Rectal smooth muscle tissue (tissue), 1 donor: ENCODE results near the gene RNF151.
"Not testable (repeated sequence)": the region's sequence is repeated elsewhere in the genome, so short reads cannot be mapped to it uniquely, and the experiment has no call there.

Source experiments
- H3K27ac ChIP-seq: one replicate; pipeline ENCODE4 v1.7.0; 2013; ENCODE audit warnings: low read depth, low read length, inconsistent platforms
- H3K27me3 ChIP-seq: one replicate; pipeline ENCODE4 v1.7.0; 2013; ENCODE audit warnings: low read length; ENCODE audit not compliant: control insufficient read depth, insufficient read depth
- H3K36me3 ChIP-seq: one replicate; pipeline ENCODE4 v1.7.0; 2013; ENCODE audit warnings: low read length; ENCODE audit not compliant: control insufficient read depth, insufficient read depth
- H3K4me1 ChIP-seq: one replicate; pipeline ENCODE4 v1.7.0; 2013; ENCODE audit warnings: low read length; ENCODE audit not compliant: control insufficient read depth, insufficient read depth
- H3K4me3 ChIP-seq: one replicate; pipeline ENCODE4 v1.7.0; 2013; ENCODE audit warnings: low read length
- H3K9ac ChIP-seq: one replicate; pipeline ENCODE4 v1.7.0; 2013; ENCODE audit warnings: low read length

The RNF151 gene

GRCh38 chr16:1929105-1929504 is 37.6 kb upstream of the RNF151 start:
- no peaks in the 10 kb centered on the region for H3K27me3 ChIP-seq
- H3K9ac ChIP-seq = no peak overlapping the region
- H3K27ac ChIP-seq = peak overlapping the region; percentile 89
- peak overlapping the region; percentile 60 for H3K4me3 ChIP-seq
- no peaks in the 10 kb centered on the region for H3K4me1 ChIP-seq
- H3K36me3 ChIP-seq = no peaks in the 10 kb centered on the region

- H3K27ac ChIP-seq = peak overlapping the region; percentile 89
- no peaks in the 10 kb centered on the region for H3K27me3 ChIP-seq
- H3K9ac ChIP-seq = no peak overlapping the region
- H3K36me3 ChIP-seq = no peaks in the 10 kb centered on the region
- peak overlapping the region; percentile 60 for H3K4me3 ChIP-seq
- H3K4me1 ChIP-seq = no peaks in the 10 kb centered on the region
Observed at GRCh38 chr16:1929578-1930337, 36.9 kb upstream of the RNF151 start.

DNA sequence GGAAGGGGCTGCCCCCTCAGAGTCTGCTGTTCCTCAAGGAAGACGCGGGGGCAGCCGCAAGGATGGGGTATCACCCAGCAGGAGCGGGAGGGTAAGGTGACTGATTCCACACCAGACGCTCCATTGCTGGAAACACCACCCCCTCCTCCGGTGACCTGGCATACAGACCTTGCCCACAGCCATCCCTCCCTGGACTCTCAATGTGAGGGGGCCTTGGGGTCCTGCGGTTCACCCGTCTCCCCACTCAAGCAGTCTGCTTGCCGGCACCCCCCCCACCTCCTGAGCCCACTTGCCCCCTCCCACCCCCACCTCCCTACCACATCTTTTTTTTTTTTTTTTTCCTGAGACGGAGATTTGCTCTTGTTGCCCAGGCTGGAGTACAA is 36.3 kb upstream of the RNF151 start:
- no peaks in the 10 kb centered on the region for H3K27me3 ChIP-seq
- H3K36me3 ChIP-seq = no peaks in the 10 kb centered on the region
- no peak overlapping the region for H3K9ac ChIP-seq
- H3K27ac ChIP-seq = no peak overlapping the region
- H3K4me3 ChIP-seq = no peak overlapping the region
- H3K4me1 ChIP-seq = no peaks in the 10 kb centered on the region

DNA sequence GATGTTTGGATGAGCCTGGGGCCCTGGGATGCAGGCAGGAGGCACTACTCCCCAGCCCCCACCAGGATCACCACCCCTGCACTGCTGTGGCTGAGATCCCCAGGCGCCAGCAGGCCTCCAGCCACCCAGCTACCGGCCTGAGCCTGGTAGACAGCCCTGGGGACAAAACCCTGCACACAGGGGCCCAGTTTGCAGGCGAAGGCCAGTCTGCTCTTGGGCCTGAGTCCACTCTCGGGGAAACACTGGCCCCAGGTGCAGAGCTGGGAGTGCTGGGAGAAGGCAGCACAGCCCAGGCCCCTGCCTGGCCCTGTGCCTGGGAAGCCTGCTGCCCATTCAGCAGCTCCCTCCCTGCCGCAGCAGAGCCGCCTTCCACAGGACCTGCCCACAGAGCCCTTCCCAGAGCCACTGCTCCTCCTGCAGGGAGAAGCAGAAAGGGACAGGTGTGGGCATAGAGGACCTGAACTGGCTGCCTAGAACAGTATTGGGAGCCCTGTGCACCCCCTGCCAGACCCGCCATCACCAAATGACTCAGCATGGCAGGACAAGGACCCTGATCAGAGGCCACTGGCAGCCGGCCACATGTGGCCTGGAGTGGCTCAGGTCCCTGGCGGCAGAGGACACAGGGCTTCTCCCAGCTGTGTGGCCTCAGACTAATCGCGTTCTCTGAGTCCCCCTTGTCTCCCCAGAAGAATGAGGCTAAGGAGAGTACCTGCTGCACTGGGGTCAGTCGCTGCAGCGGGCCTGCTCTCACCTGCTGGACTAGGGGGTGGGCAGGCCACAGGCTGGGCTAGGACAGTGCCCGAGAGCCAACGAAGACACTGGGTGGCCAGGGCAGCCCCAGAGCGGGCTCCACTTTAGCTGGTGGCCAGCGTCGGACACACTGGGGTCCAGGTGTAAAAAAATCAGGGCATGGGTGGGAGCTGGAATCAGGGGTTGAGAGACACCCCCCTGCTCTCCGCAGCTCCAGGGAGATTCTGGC is 34.3 kb upstream of the RNF151 start:
- H3K4me3 ChIP-seq = no peak overlapping the region
- H3K27me3 ChIP-seq = no peaks in the 10 kb centered on the region
- no peaks in the 10 kb centered on the region for H3K36me3 ChIP-seq
- no peaks in the 10 kb centered on the region for H3K4me1 ChIP-seq
- H3K9ac ChIP-seq = no peak overlapping the region
- no peak overlapping the region for H3K27ac ChIP-seq

DNA sequence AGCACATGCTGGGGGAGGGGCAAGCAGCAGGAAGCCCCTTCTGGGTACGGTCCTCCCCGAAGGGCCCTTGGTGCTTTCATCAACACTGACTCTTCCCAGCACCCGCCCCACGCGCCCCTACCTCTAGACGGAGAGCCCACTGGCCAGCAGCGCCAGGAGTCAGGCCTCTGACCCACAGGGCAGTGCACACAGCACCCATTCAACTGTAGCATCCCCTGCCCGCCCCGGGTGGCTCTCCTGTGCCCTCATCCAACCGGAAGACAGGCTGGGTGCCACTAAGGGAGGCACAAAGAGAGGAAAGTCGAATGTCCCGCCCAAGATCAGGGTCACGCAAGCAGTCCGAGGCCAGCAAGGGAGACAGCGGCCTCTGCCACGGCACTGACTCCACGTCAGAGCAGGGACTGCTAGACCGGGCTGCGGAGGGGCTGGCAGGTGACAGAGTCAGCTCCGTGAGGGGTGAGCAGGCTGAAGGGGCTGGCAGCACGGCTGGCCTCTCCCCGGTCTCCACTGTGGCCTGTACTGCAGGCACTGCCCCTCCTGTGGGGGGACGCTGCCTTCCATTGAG is 33.5 kb upstream of the RNF151 start:
- Histone ChIP-seq H3K27ac (no peak overlapping the region), H3K4me1 (no peaks in the 10 kb centered on the region), H3K36me3 (no peaks in the 10 kb centered on the region), H3K4me3 (no peak overlapping the region), H3K9ac (no peak overlapping the region), H3K27me3 (no peaks in the 10 kb centered on the region)

- H3K27me3 ChIP-seq = no peaks in the 10 kb centered on the region
- H3K27ac ChIP-seq = no peak overlapping the region
- H3K4me1 ChIP-seq = peaks cover 3% of the 10 kb centered on the region
- H3K4me3 ChIP-seq = no peak overlapping the region
- H3K9ac ChIP-seq = no peak overlapping the region
- H3K36me3 ChIP-seq = peaks cover 7% of the 10 kb centered on the region
Observed at GRCh38 chr16:1936945-1937479, 29.6 kb upstream of the RNF151 start.

- Histone ChIP-seq H3K4me1 (peaks cover 11% of the 10 kb centered on the region), H3K9ac (no peak overlapping the region), H3K4me3 (no peak overlapping the region), H3K36me3 (peaks cover 7% of the 10 kb centered on the region), H3K27ac (no peak overlapping the region), H3K27me3 (no peaks in the 10 kb centered on the region)
Observed at GRCh38 chr16:1938316-1938715, 28.3 kb upstream of the RNF151 start.

- H3K27ac ChIP-seq = no peak overlapping the region
- peaks cover 11% of the 10 kb centered on the region for H3K4me1 ChIP-seq
- no peak overlapping the region for H3K4me3 ChIP-seq
- H3K9ac ChIP-seq = no peak overlapping the region
- H3K27me3 ChIP-seq = no peaks in the 10 kb centered on the region
- peaks cover 7% of the 10 kb centered on the region for H3K36me3 ChIP-seq
Observed at GRCh38 chr16:1938910-1939309, 27.7 kb upstream of the RNF151 start.

- not testable (repeated sequence) for H3K36me3 ChIP-seq, H3K27ac ChIP-seq, H3K27me3 ChIP-seq, H3K9ac ChIP-seq, H3K4me3 ChIP-seq
- peaks cover 11% of the 10 kb centered on the region for H3K4me1 ChIP-seq
Observed at GRCh38 chr16:1939833-1940232, 26.8 kb upstream of the RNF151 start.

- H3K4me1 ChIP-seq = peaks cover 11% of the 10 kb centered on the region
- H3K27ac ChIP-seq = no peak overlapping the region
- H3K4me3 ChIP-seq = no peak overlapping the region
- H3K27me3 ChIP-seq = no peaks in the 10 kb centered on the region
- H3K36me3 ChIP-seq = peaks cover 7% of the 10 kb centered on the region
- no peak overlapping the region for H3K9ac ChIP-seq
Observed at GRCh38 chr16:1940273-1941161, 26.1 kb upstream of the RNF151 start.

- Histone ChIP-seq H3K9ac (no peak overlapping the region), H3K27me3 (no peaks in the 10 kb centered on the region), H3K4me3 (peak overlapping the region; percentile 90), H3K36me3 (peaks cover 7% of the 10 kb centered on the region), H3K4me1 (peaks cover 11% of the 10 kb centered on the region), H3K27ac (no peak overlapping the region)
Observed at GRCh38 chr16:1941162-1942046, 25.3 kb upstream of the RNF151 start.
